SU-DHL-6 (cell line): ENCODE results near the gene TMF1.

Source experiments
- H2AFZ ChIP-seq: fragments of 200-600 bp; sonication (generic); 2 replicates; pipeline ENCODE4 v1.6.1; 2014; ENCODE audit warnings: low read depth, mild to moderate bottlenecking, moderate library complexity, mixed read lengths, antibody characterized with exemption, low read length; ENCODE audit not compliant: severe bottlenecking
- H3F3A ChIP-seq: fragments of 200-600 bp; shearing (Covaris generic); 2 replicates; pipeline ENCODE4 v1.6.0; 2016; ENCODE audit warnings: antibody characterized with exemption, mild to moderate bottlenecking; ENCODE audit not compliant: insufficient read depth
- H3K27ac ChIP-seq: fragments of 200-600 bp; sonication (generic); 2 replicates; pipeline ENCODE4 v1.5.1; 2016; ENCODE audit warnings: low read depth, mild to moderate bottlenecking, low read length, moderate library complexity, mixed read lengths
- H3K27me3 ChIP-seq: fragments of 200-600 bp; sonication (generic), shearing (Covaris generic); 2 replicates; pipeline ENCODE4 v1.6.0; 2014; ENCODE audit warnings: mild to moderate bottlenecking, low read length
- H3K36me3 ChIP-seq: fragments of 200-600 bp; sonication (generic); 2 replicates; pipeline ENCODE4 v1.6.1; 2014; ENCODE audit warnings: mild to moderate bottlenecking, low read length, mixed read lengths
- H3K4me2 ChIP-seq: fragments of 300-600, 200-600 bp; shearing (Covaris generic), sonication (generic); 2 replicates; pipeline ENCODE4 v1.6.0; 2014; ENCODE audit warnings: low read length, low read depth, mild to moderate bottlenecking; ENCODE audit not compliant: poor library complexity, severe bottlenecking
- H3K4me3 ChIP-seq: fragments of 200-600 bp; sonication (generic); 2 replicates; pipeline ENCODE4 v1.5.1; 2014; ENCODE audit warnings: antibody characterized with exemption, low read length, mild to moderate bottlenecking, mixed read lengths; ENCODE audit not compliant: insufficient read depth, poor library complexity, severe bottlenecking
- H3K79me2 ChIP-seq: fragments of 200-600 bp; sonication (generic); 2 replicates; pipeline ENCODE4 v1.6.1; 2014; ENCODE audit warnings: mild to moderate bottlenecking, low read length, moderate library complexity; ENCODE audit not compliant: insufficient read depth
- H3K9ac ChIP-seq: fragments of 200-600 bp; sonication (generic); 2 replicates; pipeline ENCODE4 v1.7.0; 2014; ENCODE audit warnings: mild to moderate bottlenecking, low read length
- H3K9me2 ChIP-seq: fragments of 200-600 bp; sonication (generic); replicated peaks from 2 replicates; pipeline ENCODE4 v1.6.1; 2014; ENCODE audit warnings: low read length; ENCODE audit not compliant: insufficient read depth
- H3K9me3 ChIP-seq: fragments of 200-600 bp; sonication (generic); 2 replicates; pipeline ENCODE4 v1.6.1; 2014; ENCODE audit warnings: low read length, mixed read lengths; ENCODE audit not compliant: insufficient read depth
- H4K20me1 ChIP-seq: fragments of 200-600 bp; sonication (generic); 2 replicates; pipeline ENCODE4 v1.6.1; 2014; ENCODE audit warnings: low read depth, mild to moderate bottlenecking, antibody characterized with exemption, low read length, moderate library complexity, mixed read lengths
- CTCF ChIP-seq: fragments of 200-600 bp; sonication (generic); IDR thresholded peaks from one replicate; pipeline ENCODE4 v1.5.1; 2017; ENCODE audit warnings: antibody characterized with exemption, mild to moderate bottlenecking, low read length, moderate library complexity; ENCODE audit not compliant: insufficient read depth, poor library complexity, severe bottlenecking
- EZH2phosphoT487 ChIP-seq: fragments of 200-600 bp; sonication (generic), shearing (Covaris generic); conservative IDR thresholded peaks from 2 replicates; pipeline ENCODE4 v1.6.1; 2018; ENCODE audit warnings: mild to moderate bottlenecking, antibody characterized with exemption, low read length, moderate library complexity, mixed read lengths

Gene TMF1

GRCh38 chr3:69005791-69006482, 46.2 kb downstream of the TMF1 start:
- Histone ChIP-seq H3K4me3 (no peak overlapping the region), H3K27ac (no peak overlapping the region), H4K20me1 (no peaks in the 10 kb centered on the region), H3K4me2 (no peak overlapping the region), H3K9me2 (no peaks in the 10 kb centered on the region), H3K9ac (no peak overlapping the region), H3K36me3 (peaks cover 29% of the 10 kb centered on the region; the same call in 1 of the 2 replicates), H3K79me2 (no peaks in the 10 kb centered on the region), H3K9me3 (no peaks in the 10 kb centered on the region), H2AFZ (no peak overlapping the region), H3K27me3 (no peaks in the 10 kb centered on the region), H3F3A (no peaks in the 10 kb centered on the region)
- TF ChIP-seq CTCF (no peak), EZH2phosphoT487 (no peak)

- H3K4me3 ChIP-seq: no peak overlapping the region
- H3K9me2 ChIP-seq: no peaks in the 10 kb centered on the region
- H2AFZ ChIP-seq: no peak overlapping the region
- H3K9ac ChIP-seq: no peak overlapping the region
- no peaks in the 10 kb centered on the region for H3K79me2 ChIP-seq
- no peaks in the 10 kb centered on the region for H3F3A ChIP-seq
- no peak overlapping the region for H3K27ac ChIP-seq
- no peaks in the 10 kb centered on the region for H3K27me3 ChIP-seq
- no peaks in the 10 kb centered on the region for H3K9me3 ChIP-seq
- H3K36me3 ChIP-seq: peaks cover 29% of the 10 kb centered on the region; the same call in 1 of the 2 replicates
- H4K20me1 ChIP-seq: no peaks in the 10 kb centered on the region
- TF ChIP-seq CTCF: no peak
- H3K4me2 ChIP-seq: no peak overlapping the region
Observed at GRCh38 chr3:69005071-69005790, 46.9 kb downstream of the TMF1 start.

GRCh38 chr3:69004138-69004537, 48.0 kb downstream of the TMF1 start:
- Histone ChIP-seq H3K4me2 (no peak overlapping the region), H3K9ac (no peak overlapping the region), H4K20me1 (no peaks in the 10 kb centered on the region), H3K4me3 (no peak overlapping the region), H3K9me3 (no peaks in the 10 kb centered on the region), H3F3A (no peaks in the 10 kb centered on the region), H3K27me3 (no peaks in the 10 kb centered on the region), H3K9me2 (no peaks in the 10 kb centered on the region), H3K27ac (no peak overlapping the region), H3K79me2 (no peaks in the 10 kb centered on the region), H3K36me3 (peaks cover 27% of the 10 kb centered on the region; the same call in 1 of the 2 replicates), H2AFZ (no peak overlapping the region)
- no peak for TF ChIP-seq CTCF
